Measurements from ENCODE around the gene HS6ST2.
"Not testable (repeated sequence)": the region's sequence is repeated elsewhere in the genome, so short reads cannot be mapped to it uniquely, and the experiment has no call there.

Gene HS6ST2

GRCh38 chrX:132933170-132933569, 25.3 kb downstream of the HS6ST2 start:
- DNase-seq, result no peak

GRCh38 chrX:132924426-132924825, 34.0 kb downstream of the HS6ST2 start:
- no peak for DNase-seq

DNA sequence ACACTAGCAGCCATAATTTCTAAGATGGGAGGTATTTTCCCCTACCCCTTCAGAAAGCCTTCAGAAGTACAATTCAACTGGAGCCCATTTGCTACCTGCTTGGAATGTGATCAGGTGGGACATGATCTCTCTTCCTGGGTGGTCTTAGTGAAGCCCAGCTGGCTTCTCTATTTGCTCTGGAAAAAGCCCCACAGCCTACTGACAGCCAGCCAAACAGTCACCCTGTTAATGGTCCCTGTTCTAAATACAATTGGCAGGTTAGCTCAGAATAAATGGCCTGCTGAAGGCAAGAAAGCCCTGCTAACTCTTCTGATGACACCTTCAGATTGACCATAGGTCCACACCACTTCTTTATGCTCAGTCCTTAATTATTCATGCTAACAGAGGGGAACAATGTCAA, 39.9 kb downstream of the HS6ST2 start:
- no peak for DNase-seq

DNA sequence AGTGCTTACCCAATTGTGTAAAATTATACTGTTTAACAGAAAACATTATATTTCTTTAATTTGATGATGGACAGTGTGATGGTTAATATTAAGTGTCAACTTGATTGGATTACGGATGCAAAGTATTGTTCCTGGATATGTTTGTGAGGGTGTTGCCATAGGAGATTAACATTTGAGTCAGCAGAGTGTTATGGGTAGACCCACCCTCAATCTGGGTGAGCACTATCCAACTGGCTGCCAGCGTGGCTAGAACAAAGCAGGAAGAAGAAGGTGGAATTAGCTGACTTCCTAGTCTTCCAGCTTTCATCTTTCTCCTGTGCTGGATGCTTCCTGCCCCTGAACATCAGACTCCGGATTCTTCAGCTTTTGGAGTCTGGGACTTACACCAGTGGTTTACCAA, 42.1 kb downstream of the HS6ST2 start:
- DNase-seq, result no peak

GRCh38 chrX:132909643-132910042, 48.8 kb downstream of the HS6ST2 start:
- DNase-seq, result no peak

DNA sequence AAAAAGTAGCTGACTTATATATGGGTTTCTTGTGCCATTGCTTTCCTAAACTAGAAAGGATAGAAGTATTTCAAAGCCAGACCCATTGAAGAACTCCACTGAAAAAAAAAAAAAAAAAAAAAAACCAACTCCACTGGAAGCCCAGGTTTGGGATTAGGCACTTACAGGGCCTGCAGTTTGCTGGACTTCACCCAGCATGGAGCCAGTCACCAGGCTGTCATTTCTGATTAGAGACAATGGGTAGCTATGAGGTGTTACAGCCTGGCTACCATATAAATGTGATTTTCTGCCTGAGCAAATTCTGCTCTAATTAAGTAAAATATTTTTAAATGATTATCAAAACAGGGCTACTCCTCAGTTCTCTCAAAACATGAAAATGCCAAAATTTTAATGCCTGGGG, 49.5 kb downstream of the HS6ST2 start:
- DNase-seq, result no peak

GRCh38 chrX:132900633-132901293, 57.7 kb downstream of the HS6ST2 start:
- no peak for DNase-seq

GRCh38 chrX:132887569-132887968, 70.9 kb downstream of the HS6ST2 start:
- no peak for DNase-seq

- DNase-seq, result no peak
Observed at GRCh38 chrX:132883358-132883915, 75.0 kb downstream of the HS6ST2 start.

GRCh38 chrX:132880753-132881152, 77.7 kb downstream of the HS6ST2 start:
- not testable (repeated sequence) for DNase-seq

DNA sequence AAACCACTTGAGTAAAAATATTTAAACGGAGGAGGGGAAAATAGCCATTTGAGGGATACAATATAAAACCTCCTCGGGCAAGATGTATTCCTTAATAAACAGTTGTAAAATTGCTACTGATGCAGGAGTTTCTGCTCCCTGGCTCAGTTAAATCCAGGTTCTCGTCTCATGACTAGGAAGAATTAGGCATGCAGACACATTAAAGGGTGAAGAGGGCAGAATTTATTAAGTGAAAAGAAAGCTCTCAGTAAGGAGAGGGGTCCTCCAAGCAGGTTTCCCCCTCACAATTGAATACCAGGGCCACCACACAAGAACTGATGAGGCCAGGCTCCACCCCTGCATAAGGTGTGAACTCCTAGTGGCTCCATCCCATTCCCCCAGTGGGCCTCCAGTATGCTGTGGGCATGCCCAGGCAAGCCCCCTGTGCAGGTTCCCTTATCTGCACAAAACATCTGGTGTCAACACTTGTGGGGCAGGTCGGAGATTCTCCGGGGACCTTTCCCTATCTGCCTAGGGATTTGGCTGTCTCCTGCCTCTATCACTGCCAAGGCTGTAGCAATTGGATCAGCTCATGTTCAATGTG, 80.4 kb downstream of the HS6ST2 start:
- DNase-seq, result peak; percentile 42 to 77

GRCh38 chrX:132876523-132877338, 81.7 kb downstream of the HS6ST2 start:
- DNase-seq, result peak; percentile 4 to 14

- DNase-seq, result no peak
Observed at GRCh38 chrX:132875650-132876522, 82.5 kb downstream of the HS6ST2 start.

DNA sequence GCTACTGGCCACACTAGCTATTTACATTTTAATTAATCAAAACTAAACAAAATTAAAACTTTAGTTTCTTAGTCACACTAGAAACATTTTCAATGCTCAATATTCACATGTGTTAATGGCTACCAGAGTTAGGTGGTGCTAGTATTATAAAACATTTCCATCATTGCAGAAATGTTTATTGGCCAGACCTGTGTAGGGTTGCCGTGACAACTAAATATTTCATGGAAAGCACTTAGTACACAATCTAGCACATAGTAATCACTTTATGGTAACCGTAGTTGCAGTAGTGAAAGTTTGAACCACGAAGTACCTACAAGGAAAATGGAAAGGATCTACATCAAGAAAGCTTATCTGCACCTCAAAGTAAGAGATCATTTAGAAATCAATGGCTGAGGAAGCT, 95.9 kb downstream of the HS6ST2 start:
- DNase-seq, result no peak

- no peak for DNase-seq
Observed at GRCh38 chrX:132861076-132861475, 97.4 kb downstream of the HS6ST2 start.

DNA sequence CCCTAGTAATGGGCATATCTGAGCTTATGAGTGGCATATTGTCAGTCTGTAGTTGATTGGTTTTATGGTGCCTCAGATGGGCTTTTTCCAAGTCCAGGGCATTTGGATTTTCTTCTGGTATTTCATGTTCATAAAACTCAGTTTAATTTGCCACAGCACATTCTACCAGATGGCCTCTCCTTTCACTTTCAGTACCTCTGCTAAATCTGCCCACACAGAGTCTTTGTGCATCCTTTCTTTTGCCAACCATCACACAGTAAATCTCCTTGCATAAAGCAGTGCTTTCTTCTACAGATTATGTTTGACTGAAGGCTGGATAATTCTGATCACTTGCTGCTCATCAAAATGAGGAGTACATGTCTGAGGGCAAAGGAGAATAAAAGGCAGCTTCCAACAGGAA, 98.2 kb downstream of the HS6ST2 start:
- no peak for DNase-seq

GRCh38 chrX:132858018-132858417, 100.4 kb downstream of the HS6ST2 start:
- DNase-seq, result no peak

- DNase-seq, result no peak
Observed at GRCh38 chrX:132855780-132856341, 102.6 kb downstream of the HS6ST2 start.

DNA sequence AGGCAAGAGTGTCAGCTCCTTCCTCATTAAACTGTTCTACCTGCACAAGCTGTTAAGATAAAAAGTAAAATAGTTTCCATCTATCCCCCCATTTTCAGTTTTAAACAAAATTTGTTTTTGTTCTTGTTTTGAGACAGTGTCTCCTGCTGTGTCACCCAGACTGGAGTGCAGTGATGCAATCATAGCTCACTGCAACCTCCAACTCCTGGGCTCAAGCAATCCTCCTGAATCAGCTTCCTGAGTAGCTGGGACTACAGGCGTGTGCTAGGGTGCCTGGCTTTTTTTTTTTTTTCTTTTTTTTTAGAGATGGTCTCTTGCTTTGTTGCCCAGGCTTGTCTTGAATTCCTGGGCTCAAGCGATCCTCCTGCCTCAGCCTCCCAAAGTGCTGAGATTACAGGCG, 105.4 kb downstream of the HS6ST2 start:
- DNase-seq, result no peak

GRCh38 chrX:132848296-132848970, 110.0 kb downstream of the HS6ST2 start:
- no peak for DNase-seq

DNA sequence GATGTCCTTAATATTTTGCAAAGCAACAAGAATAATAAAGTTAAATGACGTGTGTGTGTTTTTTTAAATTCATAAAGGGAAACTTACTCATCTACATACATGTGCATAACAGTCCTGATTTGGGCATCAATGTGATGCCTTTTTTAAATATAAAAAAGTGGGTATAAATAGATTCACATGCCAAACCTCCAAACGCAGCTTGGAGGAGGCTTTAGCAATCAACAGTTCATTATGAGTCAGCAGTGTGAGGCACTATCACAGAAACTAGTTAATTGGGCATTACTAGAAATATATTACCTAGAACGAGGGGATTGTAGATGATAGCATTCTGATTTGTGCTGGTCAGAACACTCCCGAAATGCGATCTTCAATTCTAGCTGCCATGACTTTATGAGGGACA, 115.1 kb downstream of the HS6ST2 start:
- no peak for DNase-seq
